Psoas muscle (tissue), 8 donors: Measurements from ENCODE around the gene CADM4. TPM values are rescaled to one million over a fixed set of nuclear protein-coding genes. Genes with fewer than 3 reads are reported as not detected.

Experiments
- ATAC-seq, 4 donors: fragments of 200-7000 bp; cut with Tn5 transposase; one replicate each; pipeline ENCODE4 v1.9.1; 2020; ENCODE audit warnings: moderate library complexity in 3 of 4, mild to moderate bottlenecking in 2 of 4
- DNase-seq, 2 donors: peaks; one replicate each; pipeline ENCODE4 v3.0.0-alpha.2; 2020
- H3K27ac ChIP-seq: fragments of 200-600 bp; one replicate; pipeline ENCODE4 v1.8.0; 2022
- H3K27me3 ChIP-seq, 3 donors: fragments of 200-600 bp in 1 of 3; one replicate each; pipeline versions ENCODE4 v1.6.1 to v1.8.0; 2013 to 2022; ENCODE audit warnings: low read length in 2 of 3, mild to moderate bottlenecking in 2 of 3, moderate library complexity in 1 of 3; ENCODE audit not compliant: insufficient read depth in 3 of 3
- H3K36me3 ChIP-seq, 2 donors: fragments of 200-600 bp in 1 of 2; one replicate each; pipeline versions ENCODE4 v1.6.1 to v1.8.0; 2013 to 2022; ENCODE audit warnings: low read depth in 1 of 2, mild to moderate bottlenecking in 1 of 2, moderate library complexity in 1 of 2; ENCODE audit not compliant: insufficient read depth in 1 of 2
- H3K4me1 ChIP-seq: fragments of 200-600 bp; one replicate; pipeline ENCODE4 v1.8.0; 2022
- H3K4me3 ChIP-seq: fragments of 200-600 bp; one replicate; pipeline ENCODE4 v1.8.0; 2022; ENCODE audit warnings: mild to moderate bottlenecking
- H3K9me3 ChIP-seq: fragments of 200-600 bp; one replicate; pipeline ENCODE4 v1.8.0; 2022
- WGBS, 3 donors: extraction: QIAGEN DNeasy Blood & Tissue Kit; methylation state at CpG; one replicate each; pipeline versions ENCODE4 v1.1.6 to v1.1.7; 2013; 5-methylcytosine and 5-hydroxymethylcytosine counted together
- intact Hi-C, 2 donors: fragments of 100-400 bp; cut with DNase I; formaldehyde crosslinking; loops; one replicate each; pipeline versions ENCODE4 v1.11.0 to v1.14.2; 2022
- polyA plus RNA-seq, 3 donors: library from polyadenylated mRNA; stranded (reverse); fragments of 200-250 nt; gene quantifications; one replicate each; pipeline ENCODE4 v1.2.3, GENCODE V29; 2013
- total RNA-seq, 4 donors: library from RNA; stranded (reverse); fragmentation: NEBNext Ultra II Directional in 2 of 4; extraction: Animal tissue kit (Norgen Biotek cat#: 25700) in 2 of 4; gene quantifications; one replicate each; pipeline versions ENCODE4 v1.2.1 to v1.2.4, GENCODE V29; 2021 to 2023
- TF ChIP-seq, protein P1 (sequence below): fragments of 200-600 bp; IDR thresholded peaks from one replicate; pipeline ENCODE4 v1.8.0; 2022; ENCODE audit warnings: antibody characterized with exemption
- donor health status: healthy with polysubstance abuse.
- donor health status: DM: no; HTN: no; CAD: no; lungs with moderate emphysema.
- donor health status: Bipolar disorder and iron deficiency.
- donor health status: healthy.
- donor health status: DM: yes; HTN: yes; CAD: no.
- donor health status: DM: no; HTN: no; CAD: no.
- donor health status: DM: no; HTN: no; CAD: no.
- donor health status: DM: yes; HTN: yes; CAD: no.

CADM4 gene
- total and polyA plus RNA-seq, 7 donors, result 1.8 to 10.6 (median 4.4) TPM

DNA sequence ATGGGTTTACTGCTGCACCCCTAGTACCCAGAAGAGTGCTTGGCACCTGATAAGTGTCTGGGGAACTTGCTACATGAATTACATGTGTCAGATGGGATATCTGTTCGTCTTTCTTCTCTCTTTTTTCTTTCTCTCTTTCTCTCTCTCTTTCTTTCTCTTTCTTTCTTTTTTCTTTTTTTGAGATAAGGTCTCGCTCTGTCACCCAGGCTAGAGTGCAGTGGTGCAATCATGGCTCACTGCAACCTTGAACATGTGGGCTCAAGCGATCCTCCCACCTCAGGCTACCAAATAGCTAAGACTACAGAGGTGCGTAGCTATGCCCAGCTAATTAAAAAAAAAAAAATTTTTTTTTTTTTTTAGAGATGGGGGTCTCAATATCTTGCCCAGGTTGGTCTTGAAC, 6.1 kb downstream of the CADM4 start:
- no peak for DNase-seq
- TF ChIP-seq, protein P1, sequence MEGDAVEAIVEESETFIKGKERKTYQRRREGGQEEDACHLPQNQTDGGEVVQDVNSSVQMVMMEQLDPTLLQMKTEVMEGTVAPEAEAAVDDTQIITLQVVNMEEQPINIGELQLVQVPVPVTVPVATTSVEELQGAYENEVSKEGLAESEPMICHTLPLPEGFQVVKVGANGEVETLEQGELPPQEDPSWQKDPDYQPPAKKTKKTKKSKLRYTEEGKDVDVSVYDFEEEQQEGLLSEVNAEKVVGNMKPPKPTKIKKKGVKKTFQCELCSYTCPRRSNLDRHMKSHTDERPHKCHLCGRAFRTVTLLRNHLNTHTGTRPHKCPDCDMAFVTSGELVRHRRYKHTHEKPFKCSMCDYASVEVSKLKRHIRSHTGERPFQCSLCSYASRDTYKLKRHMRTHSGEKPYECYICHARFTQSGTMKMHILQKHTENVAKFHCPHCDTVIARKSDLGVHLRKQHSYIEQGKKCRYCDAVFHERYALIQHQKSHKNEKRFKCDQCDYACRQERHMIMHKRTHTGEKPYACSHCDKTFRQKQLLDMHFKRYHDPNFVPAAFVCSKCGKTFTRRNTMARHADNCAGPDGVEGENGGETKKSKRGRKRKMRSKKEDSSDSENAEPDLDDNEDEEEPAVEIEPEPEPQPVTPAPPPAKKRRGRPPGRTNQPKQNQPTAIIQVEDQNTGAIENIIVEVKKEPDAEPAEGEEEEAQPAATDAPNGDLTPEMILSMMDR, result no peak
- Histone ChIP-seq H3K27ac (no peak overlapping the region), H3K4me3 (no peak overlapping the region), H3K36me3 (no peaks in the 10 kb centered on the region), H3K27me3 (no peaks in the 10 kb centered on the region), H3K9me3 (no peaks in the 10 kb centered on the region), H3K4me1 (no peaks in the 10 kb centered on the region)
- intact Hi-C loops, result no loop called here
- WGBS, 3 donors, result 87 to 91% (median 89%) methylated on average over 4 of the region's 4 CpGs
- no peak for ATAC-seq

DNA sequence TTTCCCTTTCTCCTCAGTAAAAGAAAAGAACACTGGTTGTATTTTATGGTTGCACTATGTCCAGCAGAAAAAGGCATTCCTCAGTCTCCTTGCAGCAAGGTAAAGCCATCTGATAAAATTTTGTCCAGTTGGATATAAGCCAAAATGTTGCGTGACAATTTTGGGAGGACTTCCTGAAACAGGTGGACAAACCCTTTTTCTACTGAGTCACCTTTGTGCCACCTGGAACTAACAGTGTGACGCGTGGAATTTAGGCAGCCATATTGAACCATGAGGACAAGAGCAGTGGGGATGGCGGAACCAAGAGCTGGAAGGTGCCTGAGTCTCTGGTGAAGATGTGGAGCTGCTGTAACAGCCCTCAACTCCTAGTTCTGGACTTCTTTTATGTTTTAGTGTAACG, 8.2 kb downstream of the CADM4 start:
- DNase-seq (no peak), ATAC-seq (no peak)
- TF ChIP-seq, protein P1, result no peak
- intact Hi-C loops, result no loop called here
- Histone ChIP-seq H3K27me3 (no peaks in the 10 kb centered on the region), H3K4me3 (no peak overlapping the region), H3K27ac (no peak overlapping the region), H3K4me1 (no peaks in the 10 kb centered on the region), H3K36me3 (no peaks in the 10 kb centered on the region), H3K9me3 (no peaks in the 10 kb centered on the region)
- 81 to 95% (median 85%) methylated on average over 5 of the region's 5 CpGs for WGBS, 3 donors

DNA sequence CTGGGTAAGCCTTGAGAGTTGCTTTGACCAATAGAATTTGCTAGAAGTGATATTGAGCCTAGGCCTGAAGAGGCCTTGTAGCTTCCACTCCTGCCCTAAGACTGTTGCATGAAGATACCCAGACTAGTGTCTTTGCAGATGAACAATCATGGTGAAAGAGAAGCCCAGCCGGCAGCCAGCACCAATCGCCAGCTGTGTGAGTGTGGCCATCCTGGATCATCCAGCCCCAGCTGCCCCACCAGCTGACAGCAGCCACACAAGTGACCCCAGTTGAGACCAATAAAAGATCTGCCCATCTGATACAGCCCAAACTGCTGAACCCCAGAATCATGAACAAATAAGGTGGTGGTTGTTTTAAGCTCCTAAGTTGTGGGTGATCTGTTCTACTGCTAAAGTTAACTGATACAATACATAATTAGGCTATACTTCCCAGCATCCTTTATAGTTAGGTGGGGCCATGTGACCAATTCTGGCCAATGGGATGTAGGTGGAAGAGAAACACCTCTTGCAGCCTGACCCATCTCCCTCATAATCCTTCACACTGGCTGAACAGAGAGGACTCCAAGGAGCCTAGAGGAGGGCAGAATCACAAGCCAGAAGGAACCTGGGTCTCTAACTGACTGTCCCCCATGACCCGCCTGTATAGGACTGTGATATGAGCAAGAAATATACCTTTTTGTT, 10.9 kb downstream of the CADM4 start:
- 56 to 73% (median 62%) methylated on average over 3 of the region's 3 CpGs for WGBS, 3 donors
- ATAC-seq (no peak), DNase-seq (no peak)
- intact Hi-C loops, result no loop called here
- H3K27me3 ChIP-seq, result no peaks in the 10 kb centered on the region
- no peak overlapping the region for H3K4me3 ChIP-seq
- no peaks in the 10 kb centered on the region for H3K9me3 ChIP-seq
- H3K4me1 ChIP-seq, result peaks cover 3% of the 10 kb centered on the region
- H3K27ac ChIP-seq, result no peak overlapping the region
- H3K36me3 ChIP-seq, result no peaks in the 10 kb centered on the region
- TF ChIP-seq, protein P1, result no peak

DNA sequence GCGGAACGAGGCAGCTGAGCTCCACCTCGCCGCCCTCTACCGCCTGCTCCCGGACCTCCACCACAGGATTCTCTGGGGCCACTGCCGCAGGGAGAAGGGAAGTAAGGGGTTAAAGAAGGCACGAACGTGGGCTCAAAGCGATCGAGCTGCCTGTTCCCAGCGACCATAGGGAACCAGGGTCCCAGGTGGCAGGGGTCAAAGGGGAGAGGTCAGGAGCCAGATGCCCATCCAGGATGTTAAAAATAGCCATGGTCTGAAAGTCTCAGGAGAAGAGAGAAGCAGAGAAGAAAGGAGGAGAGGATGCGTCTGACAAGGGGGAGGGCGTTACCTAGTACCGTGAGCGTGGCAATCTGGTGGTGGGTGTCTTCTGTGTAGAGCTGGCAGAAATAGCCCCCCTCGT, 12.8 kb downstream of the CADM4 start:
- no peaks in the 10 kb centered on the region for H3K9me3 ChIP-seq
- H3K27me3 ChIP-seq, result no peaks in the 10 kb centered on the region
- TF ChIP-seq, protein P1, result no peak
- H3K4me3 ChIP-seq, result no peak overlapping the region
- WGBS, 3 donors, result 53 to 61% (median 61%) methylated on average over 17 of the region's 17 CpGs
- ATAC-seq, result no peak
- H3K4me1 ChIP-seq, result peaks cover 3% of the 10 kb centered on the region
- H3K27ac ChIP-seq, result no peak overlapping the region
- H3K36me3 ChIP-seq, result no peaks in the 10 kb centered on the region
- intact Hi-C loops, result no loop called here
- DNase-seq, result no peak
